Muscle of arm (tissue), 12 donors: ENCODE measurements around the gene MASP1. TPM values are rescaled to one million over a fixed set of nuclear protein-coding genes. Genes with fewer than 3 reads are reported as not detected.

Source experiments
- DNase-seq: peaks from one replicate; pipeline ENCODE4 v3.0.0-alpha.2; 2013
- polyA plus RNA-seq, 12 donors: library from polyadenylated mRNA; unstranded; fragments of 120-200 nt; gene quantifications; one replicate each; pipeline ENCODE4 v1.2.1, GENCODE V29; 2013; ENCODE audit not compliant: insufficient read length in 12 of 12

MASP1 gene
- polyA plus RNA-seq, 12 donors, result 5.3 to 17.6 (median 9.0) TPM; not detected in 1

- DNase-seq, result no peak
Measured at GRCh38 chr3:187188931-187189330, 102.6 kb downstream of the MASP1 start.

GRCh38 chr3:187186801-187187421 is 104.6 kb downstream of the MASP1 start:
- DNase-seq, result no peak

GRCh38 chr3:187186375-187186774 is 105.2 kb downstream of the MASP1 start:
- no peak for DNase-seq

GRCh38 chr3:187185759-187186158 is 105.8 kb downstream of the MASP1 start:
- no peak for DNase-seq

Other genes with a start within 250 kb of the MASP1 start
- gene RPL39L, start 152.2 kb downstream of the MASP1 start, polyA plus RNA-seq, result 100 to 1,000 TPM in 1 of 12 donors, 10 to 100 TPM in 4, 1 to 10 TPM in 6, not detected in 1; 7.3 to 239 (median 9.6) TPM
- under 1 TPM in 6 of 12 donors, not detected in 6; 0.08 to 0.60 (median 0.31) TPM for gene RTP1, start 94.3 kb downstream of the MASP1 start, polyA plus RNA-seq
- under 1 TPM in 8 of 12 donors, not detected in 4; 0.12 to 0.64 (median 0.31) TPM for gene RTP4, start 76.6 kb upstream of the MASP1 start, polyA plus RNA-seq